ENCODE measurements around the gene MYL5. TPM values are rescaled to one million over a fixed set of nuclear protein-coding genes. Genes with fewer than 3 reads are reported as not detected.

The MYL5 gene
- total and polyA plus RNA-seq, 2 of the 13 experiments (the other 11 are each of a cell fraction or from before 2014, with no cell fraction given): 6.5 to 16.0 TPM

DNA sequence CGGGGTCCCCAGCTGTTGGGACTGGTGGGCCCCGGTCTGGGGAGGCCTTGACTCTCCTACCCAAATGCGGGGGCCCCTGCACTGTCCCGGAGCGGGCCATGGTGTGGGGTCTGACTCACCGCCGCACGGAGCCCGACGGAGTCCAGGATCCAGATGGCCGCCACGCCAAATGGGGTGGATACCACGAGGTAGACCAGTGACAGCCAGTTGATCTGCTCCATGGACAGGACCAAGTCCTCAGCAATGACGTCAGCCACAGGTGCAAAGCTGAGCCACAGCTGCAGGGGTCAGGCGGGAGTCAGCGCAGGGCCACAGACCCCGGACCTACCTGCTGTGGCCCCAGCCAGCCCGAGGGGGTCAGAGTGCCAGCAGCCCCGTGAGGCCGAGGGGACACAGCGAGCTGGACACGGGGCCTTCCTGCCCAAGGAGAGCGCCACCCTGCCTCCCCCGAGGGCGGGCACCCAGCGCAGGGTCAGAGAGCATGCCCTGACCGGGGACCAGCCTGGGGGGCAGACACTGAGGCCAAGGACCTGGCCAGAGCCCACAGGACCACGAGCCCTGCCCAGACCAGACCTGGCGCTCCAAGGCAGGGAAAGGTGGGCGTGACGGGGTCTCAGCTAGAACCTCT lies 12.2 kb downstream of the MYL5 start (continued):
- TF ChIP-seq, protein P1, sequence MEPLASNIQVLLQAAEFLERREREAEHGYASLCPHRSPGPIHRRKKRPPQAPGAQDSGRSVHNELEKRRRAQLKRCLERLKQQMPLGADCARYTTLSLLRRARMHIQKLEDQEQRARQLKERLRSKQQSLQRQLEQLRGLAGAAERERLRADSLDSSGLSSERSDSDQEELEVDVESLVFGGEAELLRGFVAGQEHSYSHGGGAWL (CRISPR knock-in tag; IDR thresholded peaks at IDR 0.05): 0 out of 2 replicates have a peak, but pooled peaks have one; percentile 17
- TF ChIP-seq ZNF780A (CRISPR knock-in tag; IDR thresholded peaks at IDR 0.05) (no peak), CCAR2 (optimal IDR thresholded peaks at IDR 0.05; ENCODE audit: low read depth, low read length) (no peak), AHR (CRISPR knock-in tag; IDR thresholded peaks at IDR 0.05) (peak; percentile 28; the same call in 1 of the 2 replicates), ATF7 (IDR thresholded peaks at IDR 0.05) (peak; percentile 87), ATF7 (CRISPR knock-in tag; IDR thresholded peaks at IDR 0.05) (no peak), RBFOX2 (IDR thresholded peaks at IDR 0.05; ENCODE audit: low read depth, low read length) (no peak)
- TF ChIP-seq, protein P2, sequence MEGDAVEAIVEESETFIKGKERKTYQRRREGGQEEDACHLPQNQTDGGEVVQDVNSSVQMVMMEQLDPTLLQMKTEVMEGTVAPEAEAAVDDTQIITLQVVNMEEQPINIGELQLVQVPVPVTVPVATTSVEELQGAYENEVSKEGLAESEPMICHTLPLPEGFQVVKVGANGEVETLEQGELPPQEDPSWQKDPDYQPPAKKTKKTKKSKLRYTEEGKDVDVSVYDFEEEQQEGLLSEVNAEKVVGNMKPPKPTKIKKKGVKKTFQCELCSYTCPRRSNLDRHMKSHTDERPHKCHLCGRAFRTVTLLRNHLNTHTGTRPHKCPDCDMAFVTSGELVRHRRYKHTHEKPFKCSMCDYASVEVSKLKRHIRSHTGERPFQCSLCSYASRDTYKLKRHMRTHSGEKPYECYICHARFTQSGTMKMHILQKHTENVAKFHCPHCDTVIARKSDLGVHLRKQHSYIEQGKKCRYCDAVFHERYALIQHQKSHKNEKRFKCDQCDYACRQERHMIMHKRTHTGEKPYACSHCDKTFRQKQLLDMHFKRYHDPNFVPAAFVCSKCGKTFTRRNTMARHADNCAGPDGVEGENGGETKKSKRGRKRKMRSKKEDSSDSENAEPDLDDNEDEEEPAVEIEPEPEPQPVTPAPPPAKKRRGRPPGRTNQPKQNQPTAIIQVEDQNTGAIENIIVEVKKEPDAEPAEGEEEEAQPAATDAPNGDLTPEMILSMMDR (CRISPR knock-in tag; IDR thresholded peaks at IDR 0.05): 0 out of 2 replicates have a peak, but pooled peaks have one; percentile 22

DNA sequence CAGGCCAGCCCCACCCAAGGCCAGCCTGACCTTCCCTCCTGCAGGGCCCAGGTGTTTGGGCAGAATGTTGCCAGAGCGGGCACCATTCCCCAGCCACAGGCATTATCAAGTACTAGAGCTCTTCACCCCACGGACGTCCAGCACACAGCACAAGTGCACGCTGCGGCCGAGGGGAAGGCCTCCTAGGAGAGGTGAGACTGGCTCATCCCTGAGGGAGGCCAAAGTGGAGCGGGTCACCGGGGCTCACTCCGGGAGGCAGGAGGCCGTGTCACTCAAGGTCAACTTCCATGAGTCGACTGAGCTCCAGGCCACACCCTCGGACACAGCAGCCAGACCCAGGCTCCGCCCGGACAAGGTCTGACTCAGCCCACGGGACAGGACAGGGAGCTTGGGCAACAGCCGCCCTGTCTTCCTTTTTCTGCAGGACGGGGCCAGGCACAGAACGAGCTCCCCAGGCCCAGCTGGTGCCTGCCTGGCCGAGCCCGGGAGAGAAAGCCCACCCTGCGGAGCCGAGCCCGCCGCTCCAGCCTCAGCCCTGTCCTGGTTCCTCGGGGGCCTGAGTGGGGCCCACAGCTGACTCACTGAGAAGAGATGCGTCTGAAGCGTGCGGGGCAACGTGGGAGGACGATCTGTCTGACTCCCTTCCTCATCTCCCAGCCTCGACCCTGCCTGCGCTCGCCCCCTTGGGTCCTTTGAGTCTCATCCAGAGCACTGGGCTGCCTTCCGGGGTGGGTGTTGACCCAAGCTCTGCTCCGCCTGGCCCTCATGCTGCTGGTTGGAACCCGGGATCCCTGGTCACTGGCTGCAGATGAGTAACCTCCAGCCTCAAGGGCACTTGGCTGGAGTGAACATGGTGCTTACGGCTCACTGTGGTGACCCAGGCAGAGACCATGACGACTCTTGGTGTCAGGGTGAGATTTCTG lies 13.0 kb downstream of the MYL5 start:
- Histone ChIP-seq H3K79me2 (ENCODE audit: insufficient read depth, low read length) (no peaks in the 10 kb centered on the region), H3K9ac (ENCODE audit: insufficient read depth, low read depth, low read length) (peak overlapping the region; percentile 67), H2AFZ (ENCODE audit: low read length) (no peak overlapping the region), H3K27me3 (ENCODE audit: control insufficient read depth in 1 of 2, insufficient read depth in 2 of 2, low read length in 2 of 2) (peaks cover 1 to 3% of the 10 kb centered on the region in 2 experiments; a peak in 1 of 5 replicates), H3K9me3 (ENCODE audit: low read length) (no peaks in the 10 kb centered on the region), H3K36me3 (replicated peaks in 1 of 2; ENCODE audit: control insufficient read depth in 1 of 2, insufficient read depth in 2 of 2, low read length in 2 of 2) (no peaks in the 10 kb centered on the region), H3K4me3 (replicated peaks in 1 of 3; ENCODE audit: insufficient read depth in 1 of 3, low read depth in 2 of 3, low read length in 3 of 3) (peak overlapping the region; percentile 56 to 71 (median 63)), H4K20me1 (ENCODE audit: insufficient read depth, low read length) (no peaks in the 10 kb centered on the region), H3K27ac (ENCODE audit: extremely low read length, insufficient read depth, low read length) (peak overlapping the region; percentile 62), H3K4me1 (ENCODE audit: insufficient read depth, low read length) (peaks cover 79% of the 10 kb centered on the region), H3K4me2 (ENCODE audit: low read depth, low read length) (peak overlapping the region; percentile 97)
- peak; percentile 79 for ATAC-seq
- peak; percentile 83 for FAIRE-seq
- WGBS (ENCODE audit: low lambda C conversion rate): 3% methylated on average over 17 of the region's 38 CpGs
- DNase-seq (ENCODE audit: low spot score): peak; percentile 90
- ChIA-PET POLR2A (interaction anchor here (0.6 to 1.5 kb wide), 9 partner anchors 8 to 300 kb away, joined by 3 to 15 read pairs (median 3); partner anchors contain the start of genes ATP5ME, IDUA and MYL5), CTCF (ENCODE audit: low intra/inter-chr PET ratio, low total read pairs) (no interaction called here)
- intact Hi-C loops (cut with micrococcal nuclease; ENCODE audit: unreplicated experiment): loop anchor here (2.0 to 5.0 kb wide), 2 partner anchors 17 to 35 kb away; partner anchors contain the start of gene PCGF3
- TSS peak; percentile 70 for BruUV-seq (replicated peaks)
- in situ Hi-C loops (cut with HindIII; ENCODE audit: extremely low pct_ligation_motif_present, low pct_unique_long_range_greater_than_20kb): no loop called here
- peak; percentile 61 for TF ChIP-seq RBM39 (IDR thresholded peaks at IDR 0.05; ENCODE audit: low read depth, low read length, poor library complexity, severe bottlenecking)
- no peak for TF ChIP-seq ZNF260 (CRISPR knock-in tag; IDR thresholded peaks at IDR 0.05; ENCODE audit: borderline replicate concordance, low read depth)
- TF ChIP-seq ZNF644 (CRISPR knock-in tag; IDR thresholded peaks at IDR 0.05; ENCODE audit: low read depth): 0 out of 2 replicates have a peak, but pooled peaks have one; percentile 18
- peak; percentile 94 for TF ChIP-seq ZNF121 (CRISPR knock-in tag; IDR thresholded peaks at IDR 0.05)
- TF ChIP-seq, protein P3, sequence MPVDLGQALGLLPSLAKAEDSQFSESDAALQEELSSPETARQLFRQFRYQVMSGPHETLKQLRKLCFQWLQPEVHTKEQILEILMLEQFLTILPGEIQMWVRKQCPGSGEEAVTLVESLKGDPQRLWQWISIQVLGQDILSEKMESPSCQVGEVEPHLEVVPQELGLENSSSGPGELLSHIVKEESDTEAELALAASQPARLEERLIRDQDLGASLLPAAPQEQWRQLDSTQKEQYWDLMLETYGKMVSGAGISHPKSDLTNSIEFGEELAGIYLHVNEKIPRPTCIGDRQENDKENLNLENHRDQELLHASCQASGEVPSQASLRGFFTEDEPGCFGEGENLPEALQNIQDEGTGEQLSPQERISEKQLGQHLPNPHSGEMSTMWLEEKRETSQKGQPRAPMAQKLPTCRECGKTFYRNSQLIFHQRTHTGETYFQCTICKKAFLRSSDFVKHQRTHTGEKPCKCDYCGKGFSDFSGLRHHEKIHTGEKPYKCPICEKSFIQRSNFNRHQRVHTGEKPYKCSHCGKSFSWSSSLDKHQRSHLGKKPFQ (CRISPR knock-in tag; IDR thresholded peaks at IDR 0.05; ENCODE audit: insufficient replicate concordance): no peak
- peak; percentile 79 for TF ChIP-seq RBFOX2 (IDR thresholded peaks at IDR 0.05; ENCODE audit: low read depth, low read length)
- peak; percentile 21; the same call in 1 of the 2 replicates for TF ChIP-seq ATF7-NPFF (CRISPR knock-in tag; IDR thresholded peaks at IDR 0.05; ENCODE audit: low read depth)
- TF ChIP-seq ZNF292 (CRISPR knock-in tag; IDR thresholded peaks at IDR 0.05; ENCODE audit: borderline replicate concordance, low read depth): peak; percentile 90
